H1 (cell line): ENCODE measurements around the gene AMOTL2. TPM values are rescaled to one million over a fixed set of nuclear protein-coding genes. Genes with fewer than 3 reads are reported as not detected.

Experiments
- PHF8 ChIP-seq: fragments of 200-600 bp; sonication (generic); conservative IDR thresholded peaks from 2 replicates; pipeline ENCODE4 v1.7.1; 2012; ENCODE audit warnings: low read depth, mild to moderate bottlenecking, inconsistent platforms, low read length, moderate library complexity
- polyA plus RNA-seq, 7 experiments: library from polyadenylated mRNA; depleted of rRNA in 3 of 7; stranded (reverse) in 5 of 7; unstranded in 2 of 7; fragments of >200 nt in 5 of 7; fragments of 200-250 nt in 2 of 7; gene quantifications; 1 replicate in 5 of 7; 2 replicates in 1 of 7; 4 replicates in 1 of 7; pipeline versions ENCODE4 v1.2.1 to v1.2.3, GENCODE V29; 2011 to 2013; ENCODE audit warnings: missing spikeins in 2 of 7, mixed read lengths in 2 of 7
- total RNA-seq: library from RNA; stranded (reverse); fragmentation: NEBNext Ultra II Directional; extraction: Animal tissue kit (Norgen Biotek cat#: 25700); gene quantifications from 2 replicates; pipeline ENCODE4 v1.2.1, GENCODE V29; 2021

AMOTL2 gene
- total and polyA plus RNA-seq, 2 of the 8 experiments (the other 6 are each of a cell fraction or from before 2014, with no cell fraction given) = 19.0 to 63.7 TPM

GRCh38 chr3:134334901-134335280 is 39.4 kb downstream of the AMOTL2 start (continued):
- TF ChIP-seq PHF8 = no peak
